GM21360 (cell line): ENCODE results near the gene LRCH1.
A peak's percentile ranks its signal among the peaks of the same experiment; 100 is the strongest.

Experiments
- ATAC-seq: cut with Tn5 transposase; IDR thresholded peaks from one replicate; pipeline ENCODE4 v1.9.1; 2021; ENCODE audit warnings: mild to moderate bottlenecking, moderate library complexity; ENCODE audit not compliant: unreplicated experiment

Gene LRCH1

GRCh38 chr13:46632176-46632575 lies 79.2 kb downstream of the LRCH1 start:
- no peak for ATAC-seq

- no peak for ATAC-seq
Observed at GRCh38 chr13:46633416-46633815, 80.4 kb downstream of the LRCH1 start.

GRCh38 chr13:46636451-46636850 lies 83.5 kb downstream of the LRCH1 start:
- no peak for ATAC-seq

- ATAC-seq, result no peak
Observed at GRCh38 chr13:46637213-46637612, 84.2 kb downstream of the LRCH1 start.

- ATAC-seq, result no peak
Observed at GRCh38 chr13:46638262-46638661, 85.3 kb downstream of the LRCH1 start.

- ATAC-seq, result peak; percentile 71
Observed at GRCh38 chr13:46639033-46639981, 86.3 kb downstream of the LRCH1 start.

GRCh38 chr13:46640843-46641242 lies 87.9 kb downstream of the LRCH1 start:
- no peak for ATAC-seq

- ATAC-seq, result no peak
Observed at GRCh38 chr13:46641274-46642081, 88.5 kb downstream of the LRCH1 start.

GRCh38 chr13:46642254-46642653 lies 89.3 kb downstream of the LRCH1 start:
- no peak for ATAC-seq

- no peak for ATAC-seq
Observed at GRCh38 chr13:46643165-46643777, 90.3 kb downstream of the LRCH1 start.

GRCh38 chr13:46644816-46645215 lies 91.8 kb downstream of the LRCH1 start:
- no peak for ATAC-seq

- no peak for ATAC-seq
Observed at GRCh38 chr13:46647512-46648065, 94.6 kb downstream of the LRCH1 start.

- peak; percentile 79 for ATAC-seq
Observed at GRCh38 chr13:46648166-46648607, 95.2 kb downstream of the LRCH1 start.

GRCh38 chr13:46649816-46650215 lies 96.8 kb downstream of the LRCH1 start:
- ATAC-seq, result no peak

- ATAC-seq, result no peak
Observed at GRCh38 chr13:46654951-46655350, 102.0 kb downstream of the LRCH1 start.

GRCh38 chr13:46655377-46656180 lies 102.6 kb downstream of the LRCH1 start:
- no peak for ATAC-seq

- ATAC-seq, result peak; percentile 81
Observed at GRCh38 chr13:46656786-46657185, 103.8 kb downstream of the LRCH1 start.

- no peak for ATAC-seq
Observed at GRCh38 chr13:46659413-46660065, 106.6 kb downstream of the LRCH1 start.

- ATAC-seq, result no peak
Observed at GRCh38 chr13:46660416-46660815, 107.4 kb downstream of the LRCH1 start.

- ATAC-seq, result no peak
Observed at GRCh38 chr13:46660857-46661256, 107.9 kb downstream of the LRCH1 start.
